Brain pericyte (primary cell): ENCODE data around the gene TNFSF4.

Source experiments
- DNase-seq: peaks from one replicate; pipeline ENCODE4 v3.0.0-alpha.2; 2012; ENCODE audit warnings: low read depth, low spot score

The TNFSF4 gene

DNA sequence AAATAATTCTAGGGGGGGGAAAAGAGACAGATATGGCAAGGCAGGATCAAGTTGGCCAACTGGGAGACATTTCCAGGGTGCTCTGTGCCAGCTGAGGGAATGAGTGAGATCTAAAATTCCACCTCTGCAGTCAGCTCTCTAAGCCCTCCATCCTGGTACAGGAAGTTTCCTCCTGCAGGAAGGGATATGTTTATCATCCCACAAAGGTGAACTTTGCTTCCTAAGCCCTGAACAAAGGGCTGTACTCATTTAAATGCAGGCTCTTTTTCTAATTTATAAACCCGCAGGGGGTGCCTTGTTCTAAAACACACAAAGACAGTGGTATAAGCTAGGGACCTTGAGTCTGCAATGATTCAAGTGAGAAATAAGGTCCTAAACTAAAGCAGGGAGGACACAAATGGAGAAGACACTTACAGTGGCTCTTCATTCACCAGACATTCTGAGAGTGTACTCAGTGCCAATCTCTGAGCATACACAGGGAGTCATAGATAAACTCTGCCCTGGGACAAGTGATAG lies 3.6 kb upstream of the TNFSF4 start:
- no peak for DNase-seq

DNA sequence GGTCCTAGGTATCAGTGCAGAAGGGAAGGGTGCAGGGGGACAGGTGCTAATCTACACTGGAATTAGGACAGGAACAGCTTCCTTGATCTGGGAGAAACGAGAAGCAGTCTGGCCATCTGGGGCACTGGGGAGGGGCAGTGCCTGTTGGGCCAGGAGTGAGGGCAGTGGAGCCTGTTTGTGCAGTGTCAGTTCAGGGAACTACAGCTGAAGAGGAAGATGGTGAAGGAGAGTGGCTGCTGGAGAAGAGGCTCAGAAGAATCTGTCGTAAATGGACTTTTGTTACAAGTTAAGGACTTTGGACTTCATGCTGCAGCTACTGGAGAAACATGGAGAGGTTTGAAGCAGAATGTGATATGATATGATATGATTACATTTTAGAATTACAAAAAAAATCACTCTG lies 3.2 kb upstream of the TNFSF4 start:
- DNase-seq, result no peak

DNA sequence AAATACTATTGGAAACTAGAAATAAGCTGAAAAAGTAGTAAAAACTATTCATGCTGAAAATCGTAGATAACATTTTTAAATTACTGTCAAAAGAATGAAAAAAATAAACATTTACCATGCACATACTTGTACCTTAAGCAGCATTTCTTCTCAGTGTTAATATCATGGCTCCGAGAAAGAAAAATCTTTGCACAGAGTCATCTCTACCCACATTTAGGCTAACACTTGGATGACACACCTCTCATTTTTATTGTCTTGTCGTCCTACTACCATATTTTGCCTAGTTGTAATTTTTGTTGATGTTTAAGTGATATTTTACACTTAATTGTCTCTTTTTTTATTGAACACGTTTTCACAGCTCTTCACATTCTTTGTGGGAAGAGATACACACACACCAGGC lies 1.7 kb upstream of the TNFSF4 start:
- no peak for DNase-seq

DNA sequence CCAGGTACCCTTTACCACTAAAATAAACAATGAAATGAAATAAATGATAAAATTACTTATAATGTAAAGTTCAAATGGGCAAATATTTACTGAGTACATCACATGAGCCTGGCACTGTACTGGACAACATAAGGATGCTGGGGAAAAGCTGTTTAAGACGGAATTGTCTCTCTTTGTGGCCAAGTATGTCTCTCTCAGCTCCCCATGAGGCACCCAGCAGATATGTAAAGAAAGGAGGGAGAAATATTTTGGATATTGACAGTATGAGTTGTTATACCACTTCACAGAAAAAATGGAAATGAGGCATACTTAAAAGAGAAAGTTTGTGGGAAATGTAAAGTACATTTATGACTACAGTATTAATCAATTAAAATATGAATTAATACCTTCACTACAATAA lies 1.0 kb upstream of the TNFSF4 start:
- no peak for DNase-seq

DNA sequence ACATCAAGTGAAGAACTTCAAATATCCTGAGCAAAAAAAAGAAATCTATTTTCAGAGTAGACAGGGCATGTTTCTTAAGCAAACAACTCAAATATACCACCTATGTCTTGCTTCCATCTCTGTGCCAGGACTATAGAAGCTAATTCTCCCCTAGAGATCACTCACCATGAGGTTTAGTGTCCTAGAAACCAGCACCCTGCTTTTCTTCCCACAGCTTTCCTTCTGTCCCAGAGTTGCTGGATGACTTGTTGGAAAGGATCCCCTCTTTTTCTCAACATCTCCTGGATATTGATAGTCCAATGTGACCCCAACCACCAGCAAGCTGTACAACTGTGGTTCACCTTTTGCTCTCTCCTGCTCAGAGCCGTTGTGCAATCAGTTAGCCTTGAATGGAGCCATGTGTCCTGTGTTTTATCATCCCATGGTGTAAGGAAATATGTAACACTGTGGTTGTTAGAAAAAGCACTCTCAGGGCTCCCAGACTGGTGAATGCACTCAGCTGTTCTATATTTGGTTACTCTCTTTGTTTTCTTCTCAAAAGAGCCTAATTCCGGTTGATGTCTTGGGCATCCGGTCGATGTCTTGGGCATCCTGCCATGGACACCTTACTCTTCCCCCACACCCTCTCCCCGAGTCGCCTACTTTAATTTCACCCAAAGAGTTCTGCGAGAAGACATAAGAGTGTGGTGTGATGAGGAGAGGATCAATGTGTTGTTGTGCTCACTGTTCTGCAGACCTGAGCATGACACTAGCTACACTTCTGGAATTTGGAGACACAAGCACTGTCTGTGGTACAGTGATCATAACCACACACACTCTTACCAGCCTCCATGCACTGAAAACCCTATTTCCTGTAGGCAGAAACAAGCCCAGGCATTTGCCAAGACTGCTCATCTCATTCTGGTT lies 1.7 kb downstream of the TNFSF4 start:
- no peak for DNase-seq

GRCh38 chr1:173204693-173205092 lies 2.4 kb downstream of the TNFSF4 start:
- no peak for DNase-seq

DNA sequence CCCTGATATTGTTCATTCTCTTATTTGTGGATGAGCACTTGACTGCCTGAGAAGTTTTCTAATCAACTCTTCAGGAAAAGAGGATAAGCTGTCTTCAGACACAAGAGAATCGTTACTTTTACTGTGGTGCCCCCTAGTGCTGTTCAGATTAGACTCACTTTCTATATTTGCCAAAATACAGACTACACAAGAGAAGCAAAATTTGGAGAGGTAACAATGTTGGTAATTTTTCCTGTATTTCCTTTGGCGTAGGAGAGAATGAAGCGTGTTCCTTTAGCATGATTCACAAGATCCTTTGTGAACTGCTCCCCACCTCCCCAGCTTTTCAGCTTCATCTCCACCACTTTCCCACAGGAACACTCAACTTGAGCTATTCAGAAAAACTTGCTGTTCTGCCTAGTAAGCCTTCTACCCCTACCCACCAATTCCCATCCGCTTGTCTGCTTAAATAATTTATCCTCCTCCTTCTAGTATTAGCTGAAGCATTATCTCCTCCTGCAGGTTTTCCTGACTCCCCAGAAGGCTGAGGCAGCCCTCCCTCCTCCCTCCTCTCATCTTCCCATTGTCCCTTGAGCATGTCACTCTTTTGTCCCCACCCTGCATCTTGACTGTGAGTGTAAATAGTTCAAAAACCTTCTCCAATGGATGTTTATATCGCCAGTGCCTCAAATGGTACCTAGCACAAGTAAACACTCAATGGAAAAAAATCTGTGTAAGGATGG lies 4.5 kb downstream of the TNFSF4 start:
- DNase-seq, result no peak

GRCh38 chr1:173201969-173202368 lies 5.2 kb downstream of the TNFSF4 start:
- no peak for DNase-seq

- DNase-seq, result no peak
These were observed 11.5 kb downstream of the TNFSF4 start for GRCh38 chr1:173195596-173196088.

DNA sequence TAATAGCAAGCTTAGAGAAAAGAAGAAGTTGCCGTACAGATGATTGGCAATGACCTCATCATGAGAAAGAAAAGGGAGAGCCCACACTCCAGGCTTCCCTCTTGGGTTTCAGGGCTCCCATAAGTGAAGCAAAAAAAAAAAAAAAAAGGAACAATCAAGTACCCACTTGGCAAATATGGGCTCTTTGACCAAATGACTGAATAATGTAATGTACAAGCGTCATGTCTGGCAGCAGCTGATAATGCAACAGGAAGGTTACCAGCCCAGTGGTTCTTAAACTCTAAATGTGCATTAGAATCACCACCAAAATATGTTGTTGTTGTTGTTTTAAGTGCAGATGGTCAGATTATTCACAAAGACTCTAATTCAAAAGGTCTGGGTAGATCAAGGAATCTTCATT lies 13.5 kb downstream of the TNFSF4 start:
- peak; percentile 55 for DNase-seq

DNA sequence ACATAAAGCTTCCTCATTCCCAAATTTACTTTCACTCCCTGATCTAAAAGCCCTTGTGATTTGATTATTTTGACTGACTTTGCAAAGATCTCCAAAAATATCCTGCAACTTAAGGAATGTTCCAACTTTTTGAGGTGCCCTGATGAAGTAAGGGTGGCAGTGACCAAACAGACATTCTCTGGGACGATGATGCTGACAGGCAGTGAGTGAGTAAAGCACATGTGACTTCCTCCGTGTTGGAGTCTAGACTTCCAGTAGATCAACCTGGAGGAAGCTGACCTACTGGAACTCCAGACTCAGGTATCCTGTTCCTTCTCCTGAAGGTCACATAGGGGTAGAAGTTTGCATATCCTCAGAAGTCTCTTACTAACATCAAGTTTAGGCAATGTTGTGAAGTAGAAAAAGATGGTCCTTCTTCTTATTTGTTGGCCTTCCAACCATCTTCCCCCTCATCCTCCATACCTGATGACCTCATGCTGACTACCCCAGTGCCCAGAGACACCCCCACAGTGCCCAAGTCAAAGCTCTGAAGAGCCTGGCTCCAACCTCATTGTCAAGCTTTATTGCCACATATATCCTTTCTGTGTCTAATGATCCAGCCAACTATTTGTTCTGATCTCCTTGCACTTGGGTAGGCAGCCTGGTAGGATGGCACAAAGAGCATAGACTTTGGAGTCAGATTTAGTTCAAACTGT lies 16.0 kb downstream of the TNFSF4 start:
- no peak for DNase-seq

GRCh38 chr1:173190101-173190936 lies 16.8 kb downstream of the TNFSF4 start:
- peak; percentile 80 for DNase-seq

DNA sequence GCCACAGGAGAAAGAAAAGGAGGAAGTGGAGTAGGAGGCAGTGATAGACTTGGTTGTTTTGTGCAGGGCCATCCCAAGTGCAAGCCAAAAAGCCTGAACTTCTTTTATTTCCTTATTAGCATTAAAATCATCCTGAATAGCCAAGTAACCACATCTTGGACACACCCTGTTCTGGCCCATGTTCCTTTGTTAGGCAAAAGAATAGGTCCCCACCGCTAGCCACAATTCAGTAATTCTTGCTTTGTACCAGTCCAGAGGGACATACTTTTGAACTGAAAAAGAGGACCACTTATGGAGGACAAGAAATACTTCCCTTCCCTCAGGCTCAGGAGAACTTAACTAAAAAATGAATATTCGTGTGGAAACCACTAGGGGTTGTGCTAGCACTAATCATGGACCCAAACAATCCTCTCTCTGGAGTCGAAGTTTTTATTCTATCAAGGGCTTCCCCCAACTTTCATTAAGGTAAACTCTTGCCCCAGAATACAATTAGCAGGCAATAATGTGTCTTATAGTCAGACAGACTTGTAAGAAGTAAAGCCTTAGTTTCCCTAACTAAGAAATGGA lies 19.4 kb downstream of the TNFSF4 start:
- no peak for DNase-seq

DNA sequence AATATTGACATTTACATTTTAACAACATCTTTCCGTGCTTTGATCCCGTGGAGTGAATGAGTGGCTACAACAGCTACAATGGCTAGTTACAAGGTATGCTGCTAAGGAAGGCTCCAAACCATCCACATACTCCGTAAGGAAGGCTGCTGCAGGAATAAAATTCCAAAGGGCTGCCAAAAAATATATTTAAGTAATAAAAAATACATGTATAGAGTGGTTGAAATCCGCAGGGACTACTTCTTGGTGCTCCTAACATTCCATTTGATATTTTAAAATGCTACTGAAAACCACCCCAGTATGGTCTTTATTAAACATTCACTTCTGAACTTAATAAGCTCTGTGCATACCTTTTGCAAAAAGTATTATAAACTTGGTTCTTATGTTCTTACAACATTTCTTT lies 25.3 kb downstream of the TNFSF4 start:
- no peak for DNase-seq

DNA sequence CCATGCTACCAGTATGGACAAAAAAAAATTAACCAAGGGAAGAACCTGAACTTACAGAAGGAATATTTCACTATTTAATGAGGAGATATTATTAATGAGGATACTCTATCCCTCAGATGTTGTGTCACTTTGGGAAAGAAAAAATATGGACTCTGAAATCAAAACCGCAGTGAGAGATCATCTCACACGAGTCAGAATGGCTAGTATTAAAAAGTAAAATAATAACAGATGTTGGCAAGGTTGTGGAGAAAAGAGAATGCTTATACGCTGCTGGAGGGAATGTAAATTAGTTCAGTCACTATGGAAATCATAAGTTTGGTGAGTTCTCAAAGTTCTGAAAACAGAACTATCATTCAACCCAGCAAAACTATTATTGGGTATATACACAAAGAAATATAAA lies 30.9 kb downstream of the TNFSF4 start:
- DNase-seq, result no peak

DNA sequence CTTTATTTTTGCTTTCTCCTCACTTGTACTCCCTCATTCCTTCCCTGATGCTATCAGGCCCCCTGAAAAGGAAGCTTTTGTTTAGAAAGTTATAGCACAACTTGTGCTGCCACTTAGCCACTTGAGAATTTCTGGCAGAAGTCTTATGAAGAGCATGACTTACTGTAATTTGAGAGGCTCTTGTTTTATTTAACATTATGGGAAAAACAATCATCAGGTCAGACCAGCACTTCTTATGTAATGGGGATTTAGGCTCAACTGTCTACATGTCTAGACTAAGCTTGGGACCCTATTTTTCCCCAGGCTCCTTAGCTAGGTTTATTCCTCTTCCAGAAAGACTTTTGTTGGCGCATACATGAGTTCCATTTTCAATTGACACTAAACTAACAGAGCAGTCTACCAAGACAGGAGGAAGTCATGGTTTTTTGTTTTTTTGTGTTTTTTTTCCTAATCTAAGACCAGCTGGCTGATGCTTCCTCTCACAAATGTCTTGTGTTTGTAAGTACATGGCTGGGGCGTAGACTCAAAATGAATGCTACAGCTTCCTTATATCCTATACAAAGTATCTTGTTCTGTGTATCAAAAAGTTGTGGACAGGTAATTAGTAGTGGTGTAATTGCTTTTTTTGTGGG lies 31.5 kb downstream of the TNFSF4 start:
- DNase-seq, result no peak

DNA sequence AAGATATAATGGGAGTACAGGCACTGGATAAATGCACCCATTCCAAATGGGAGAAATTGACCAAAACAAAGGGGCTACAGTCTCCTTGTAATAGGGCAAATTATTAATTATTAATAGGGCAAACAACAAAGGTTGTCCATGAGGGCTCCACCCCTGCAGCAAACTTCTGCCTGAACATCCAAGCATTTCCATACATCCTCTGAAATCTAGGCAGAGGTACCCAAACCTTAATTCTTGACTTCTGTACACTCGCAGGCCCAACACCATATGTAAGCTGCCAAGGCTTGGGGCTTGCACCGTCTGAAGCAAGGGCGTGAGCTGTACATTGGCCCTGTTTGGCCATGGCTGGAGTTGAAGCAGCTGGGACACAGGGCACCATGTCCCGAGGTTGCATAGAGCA lies 33.7 kb downstream of the TNFSF4 start:
- no peak for DNase-seq

- DNase-seq, result no peak
These were observed 36.0 kb downstream of the TNFSF4 start for GRCh38 chr1:173171152-173171551.

DNA sequence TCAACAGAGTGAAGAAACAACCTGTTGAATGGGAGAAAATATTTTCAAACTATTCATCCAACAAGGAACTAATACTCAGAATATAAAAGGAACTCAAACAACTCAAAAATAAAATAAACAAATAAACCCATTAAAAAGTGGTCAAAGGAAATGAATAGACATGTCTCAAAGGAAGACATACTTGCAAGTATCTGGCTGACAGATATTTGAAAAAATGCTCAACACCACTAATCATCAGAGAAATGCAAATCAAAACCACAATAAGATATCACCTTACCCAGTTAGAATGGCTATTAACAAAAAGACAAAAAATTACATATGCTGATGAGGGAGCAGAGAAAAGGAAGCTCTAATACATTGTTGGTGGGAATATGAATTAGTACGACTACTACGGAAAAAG lies 38.2 kb downstream of the TNFSF4 start:
- DNase-seq, result no peak

DNA sequence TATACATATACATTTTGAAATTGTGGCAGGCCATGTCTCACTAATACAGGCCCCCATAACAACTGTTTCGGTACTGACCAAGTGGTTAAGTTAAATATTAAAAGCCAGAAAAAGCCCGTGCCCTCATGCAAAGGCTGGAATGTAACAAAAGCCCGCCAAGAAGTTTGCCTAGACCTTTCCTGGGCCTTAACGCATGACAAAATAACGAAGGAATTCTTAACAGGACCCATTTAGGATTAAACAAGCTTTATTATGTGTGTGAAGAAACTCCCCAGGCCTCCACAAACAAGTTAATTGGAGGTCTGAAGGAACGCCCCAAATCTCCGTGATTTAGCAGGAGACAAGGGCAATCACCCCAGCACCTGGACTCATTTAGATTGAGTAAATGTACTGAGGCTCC lies 42.4 kb downstream of the TNFSF4 start:
- no peak for DNase-seq
